Keratinocyte (primary cell): Measurements from ENCODE around the gene HEPN1. TPM values are rescaled to one million over a fixed set of nuclear protein-coding genes. Genes with fewer than 3 reads are reported as not detected.
A peak's percentile ranks its signal among the peaks of the same experiment; 100 is the strongest.

Experiments used
- DNase-seq: peaks from one replicate; pipeline ENCODE4 v3.0.0-alpha.2; 2011; ENCODE audit warnings: low read depth, missing footprints, low spot score
- FAIRE-seq: peaks from 2 replicates; lab custom pipeline; 2011; peaks lifted over from hg19 to GRCh38; lab: Jason Lieb, UNC
- H2AFZ ChIP-seq: 2 replicates; pipeline ENCODE4 v1.6.0; 2012; ENCODE audit warnings: low read length, control low read depth, inconsistent platforms; ENCODE audit not compliant: control insufficient read depth
- H3K27ac ChIP-seq: 2 replicates; pipeline ENCODE4 v1.5.1; 2011; ENCODE audit warnings: low read length; ENCODE audit not compliant: control insufficient read depth, insufficient read depth
- H3K27me3 ChIP-seq: 3 replicates; pipeline ENCODE4 v1.6.0; 2011; ENCODE audit warnings: low read length; ENCODE audit not compliant: control insufficient read depth, insufficient read depth; ENCODE audit errors: extremely low read depth
- H3K36me3 ChIP-seq, 2 experiments: 2 replicates in 1 of 2; 3 replicates in 1 of 2; pipeline ENCODE4 v1.5.1; 2011; ENCODE audit warnings: low read length in 2 of 2, mild to moderate bottlenecking in 1 of 2; ENCODE audit not compliant: control insufficient read depth in 2 of 2, insufficient read depth in 2 of 2; ENCODE audit errors: extremely low read depth in 1 of 2
- H3K4me1 ChIP-seq: 3 replicates; pipeline ENCODE4 v1.5.1; 2011; ENCODE audit warnings: low read length; ENCODE audit not compliant: control insufficient read depth, insufficient read depth; ENCODE audit errors: extremely low read depth
- H3K4me2 ChIP-seq: 3 replicates; pipeline ENCODE4 v1.6.0; 2011; ENCODE audit warnings: low read depth, low read length; ENCODE audit not compliant: control insufficient read depth, insufficient read depth; ENCODE audit errors: extremely low read depth
- H3K4me3 ChIP-seq, 3 experiments: fragments of 200-600 bp in 1 of 3; sonication (generic) in 1 of 3; 2 replicates in 2 of 3; 3 replicates in 1 of 3; pipeline ENCODE4 v1.5.1; 2011 to 2016; ENCODE audit warnings: low read length in 3 of 3, mild to moderate bottlenecking in 3 of 3, control low read depth in 2 of 3, inconsistent platforms in 1 of 3, low read depth in 1 of 3, mixed read lengths in 1 of 3, mixed run types in 1 of 3, moderate library complexity in 1 of 3; ENCODE audit not compliant: control insufficient read depth in 2 of 3, insufficient read depth in 2 of 3; ENCODE audit errors: extremely low read depth in 1 of 3
- H3K79me2 ChIP-seq: 2 replicates; pipeline ENCODE4 v1.6.0; 2012; ENCODE audit warnings: low read length; ENCODE audit not compliant: control insufficient read depth, insufficient read depth
- H3K9ac ChIP-seq: 3 replicates; pipeline ENCODE4 v1.6.0; 2011; ENCODE audit warnings: low read length; ENCODE audit not compliant: control insufficient read depth, insufficient read depth; ENCODE audit errors: extremely low read depth
- H3K9me1 ChIP-seq: 3 replicates; pipeline ENCODE4 v1.6.0; 2011; ENCODE audit warnings: low read length; ENCODE audit not compliant: control insufficient read depth, insufficient read depth; ENCODE audit errors: extremely low read depth
- H3K9me3 ChIP-seq: 2 replicates; pipeline ENCODE4 v1.5.1; 2012; ENCODE audit warnings: low read depth, low read length; ENCODE audit not compliant: control insufficient read depth
- H4K20me1 ChIP-seq: 3 replicates; pipeline ENCODE4 v1.6.0; 2011; ENCODE audit warnings: low read length; ENCODE audit not compliant: control insufficient read depth, insufficient read depth; ENCODE audit errors: extremely low read depth
- EZH2 ChIP-seq: IDR thresholded peaks from one replicate; pipeline ENCODE4 v1.6.1; 2012; ENCODE audit warnings: inconsistent platforms, mild to moderate bottlenecking, low read length, moderate library complexity
- dilution Hi-C: fragments of 300-500 bp; cut with MboI; formaldehyde crosslinking; loops from one replicate; pipeline ENCODE4 v1.7.0; 2020; ENCODE audit warnings: low sequenced_read_pairs; ENCODE audit not compliant: extremely low pct_ligation_motif_present
- polyA plus RNA-seq, 5 experiments: library from polyadenylated mRNA; depleted of rRNA in 3 of 5; stranded (reverse) in 3 of 5; stranded (forward) in 1 of 5; unstranded in 1 of 5; fragments of >200 nt; gene quantifications; 1 replicate in 1 of 5; 2 replicates in 3 of 5; 3 replicates in 1 of 5; pipeline versions ENCODE4 v1.2.1 to v1.2.3, GENCODE V29; 2011 to 2012; ENCODE audit warnings: missing spikeins in 2 of 5, low read depth in 1 of 5, low replicate concordance in 1 of 5
- TF ChIP-seq, protein P1 (sequence below), 3 experiments: IDR thresholded peaks in 1 of 3; conservative IDR thresholded peaks in 1 of 3; optimal IDR thresholded peaks in 1 of 3; 2 replicates in 2 of 3; 3 replicates in 1 of 3; pipeline versions ENCODE3 to v1.5.1; 2011; ENCODE audit warnings: low read length in 3 of 3, mild to moderate bottlenecking in 3 of 3, moderate library complexity in 2 of 3, control low read depth in 1 of 3, inconsistent platforms in 1 of 3; ENCODE audit not compliant: insufficient read depth in 2 of 3; ENCODE audit errors: extremely low read depth in 1 of 3

Gene HEPN1
- polyA plus RNA-seq, 1 donor (not counting 4 experiments of a cell fraction or from before 2014, with no cell fraction given) = not detected

DNA sequence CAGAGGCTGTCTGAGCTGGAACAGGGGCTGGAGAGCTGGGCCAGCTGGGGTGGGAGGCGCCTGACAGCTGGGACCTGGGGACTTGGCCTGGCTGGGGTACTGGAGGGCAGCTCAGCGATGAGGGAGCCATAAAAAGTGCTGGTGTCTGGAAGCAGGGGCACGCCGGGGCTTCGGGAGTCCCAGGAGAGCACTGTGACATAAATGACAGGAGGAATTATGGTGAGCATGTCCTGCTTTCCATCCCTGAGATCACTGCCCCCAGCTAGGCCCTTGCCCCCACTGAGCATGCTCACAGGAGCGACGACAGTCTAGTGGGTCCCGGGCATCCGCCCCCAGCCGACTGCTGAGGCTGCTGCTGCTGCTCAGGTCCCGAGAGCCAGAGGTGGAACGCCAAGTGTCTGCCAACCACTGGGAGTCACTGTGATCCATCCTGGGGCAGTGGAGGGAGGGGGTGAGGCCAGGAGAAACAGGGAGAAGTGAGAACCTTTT, 27.6 kb upstream of the HEPN1 start:
- H3K4me3 ChIP-seq = no peak overlapping the region
- H4K20me1 ChIP-seq = no peaks in the 10 kb centered on the region
- DNase-seq (no peak), FAIRE-seq (no peak)
- H3K27ac ChIP-seq = no peak overlapping the region
- no peak overlapping the region for H2AFZ ChIP-seq
- no peaks in the 10 kb centered on the region for H3K9me3 ChIP-seq
- no peaks in the 10 kb centered on the region for H3K9me1 ChIP-seq
- H3K9ac ChIP-seq = no peak overlapping the region
- no peak for TF ChIP-seq EZH2
- TF ChIP-seq, protein P1, sequence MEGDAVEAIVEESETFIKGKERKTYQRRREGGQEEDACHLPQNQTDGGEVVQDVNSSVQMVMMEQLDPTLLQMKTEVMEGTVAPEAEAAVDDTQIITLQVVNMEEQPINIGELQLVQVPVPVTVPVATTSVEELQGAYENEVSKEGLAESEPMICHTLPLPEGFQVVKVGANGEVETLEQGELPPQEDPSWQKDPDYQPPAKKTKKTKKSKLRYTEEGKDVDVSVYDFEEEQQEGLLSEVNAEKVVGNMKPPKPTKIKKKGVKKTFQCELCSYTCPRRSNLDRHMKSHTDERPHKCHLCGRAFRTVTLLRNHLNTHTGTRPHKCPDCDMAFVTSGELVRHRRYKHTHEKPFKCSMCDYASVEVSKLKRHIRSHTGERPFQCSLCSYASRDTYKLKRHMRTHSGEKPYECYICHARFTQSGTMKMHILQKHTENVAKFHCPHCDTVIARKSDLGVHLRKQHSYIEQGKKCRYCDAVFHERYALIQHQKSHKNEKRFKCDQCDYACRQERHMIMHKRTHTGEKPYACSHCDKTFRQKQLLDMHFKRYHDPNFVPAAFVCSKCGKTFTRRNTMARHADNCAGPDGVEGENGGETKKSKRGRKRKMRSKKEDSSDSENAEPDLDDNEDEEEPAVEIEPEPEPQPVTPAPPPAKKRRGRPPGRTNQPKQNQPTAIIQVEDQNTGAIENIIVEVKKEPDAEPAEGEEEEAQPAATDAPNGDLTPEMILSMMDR (optimal IDR thresholded peaks at IDR 0.05 in 1 of 3, IDR thresholded peaks at IDR 0.05 in 1 of 3, conservative IDR thresholded peaks at IDR 0.05 in 1 of 3; ENCODE audit: extremely low read depth in 1 of 3, insufficient read depth in 2 of 3, low read length in 3 of 3) = peak in 1 of 3 experiments; percentile 24
- H3K27me3 ChIP-seq = no peaks in the 10 kb centered on the region
- H3K4me1 ChIP-seq = peaks cover 13% of the 10 kb centered on the region
- no peaks in the 10 kb centered on the region for H3K36me3 ChIP-seq
- no peak overlapping the region for H3K4me2 ChIP-seq
- H3K79me2 ChIP-seq = no peaks in the 10 kb centered on the region
- dilution Hi-C loops = no loop called here

DNA sequence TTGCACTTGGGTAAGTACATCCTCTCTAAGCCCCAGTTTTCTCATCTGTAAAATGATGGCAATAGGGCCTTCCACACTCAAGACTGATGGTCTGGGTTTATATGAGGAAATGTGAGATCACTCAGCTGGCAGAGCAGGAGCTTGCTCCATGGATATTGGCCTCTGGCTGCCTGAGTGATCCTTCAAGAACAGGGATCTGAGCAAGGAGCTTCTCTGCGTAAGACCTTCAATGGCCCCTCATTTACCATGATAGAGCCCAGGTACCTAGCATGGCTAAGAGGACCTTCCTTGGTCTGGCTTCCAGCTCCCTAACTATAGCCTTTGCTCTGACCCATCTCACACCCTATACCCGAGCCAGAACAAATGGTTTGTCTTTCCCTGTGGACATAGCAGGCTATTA, 26.9 kb upstream of the HEPN1 start:
- H3K4me1 ChIP-seq = peaks cover 20% of the 10 kb centered on the region

More for the DNA sequence above, 26.9 kb upstream of the HEPN1 start:
- no peak overlapping the region for H3K4me2 ChIP-seq
- H3K36me3 ChIP-seq = no peaks in the 10 kb centered on the region
- no peaks in the 10 kb centered on the region for H3K79me2 ChIP-seq
- DNase-seq (no peak), FAIRE-seq (no peak)
- H4K20me1 ChIP-seq = no peaks in the 10 kb centered on the region
- no peak overlapping the region for H3K4me3 ChIP-seq
- dilution Hi-C loops = no loop called here
- H3K27me3 ChIP-seq = no peaks in the 10 kb centered on the region
- no peaks in the 10 kb centered on the region for H3K9me1 ChIP-seq
- TF ChIP-seq, protein P1 (optimal IDR thresholded peaks at IDR 0.05 in 1 of 3, IDR thresholded peaks at IDR 0.05 in 1 of 3, conservative IDR thresholded peaks at IDR 0.05 in 1 of 3; ENCODE audit: extremely low read depth in 1 of 3, insufficient read depth in 2 of 3, low read length in 3 of 3) = no peak
- no peak for TF ChIP-seq EZH2
- no peak overlapping the region for H2AFZ ChIP-seq
- no peak overlapping the region for H3K27ac ChIP-seq
- no peak overlapping the region for H3K9ac ChIP-seq
- no peaks in the 10 kb centered on the region for H3K9me3 ChIP-seq
